Breast epithelium (tissue), 4 donors: ENCODE measurements around the gene DUS2. TPM values are rescaled to one million over a fixed set of nuclear protein-coding genes. Genes with fewer than 3 reads are reported as not detected.

Experiments
- DNase-seq, 2 donors: peaks; one replicate each; pipeline ENCODE4 v3.0.0-alpha.2; 2019; ENCODE audit warnings: low spot score in 2 of 2
- H3K27ac ChIP-seq, 2 donors: fragments of 200-600 bp; sonication (generic) in 1 of 2; one replicate each; pipeline ENCODE4 v1.5.1; 2016 to 2019; ENCODE audit warnings: mild to moderate bottlenecking in 1 of 2
- H3K27me3 ChIP-seq, 2 donors: fragments of 200-600 bp; sonication (generic) in 1 of 2; one replicate each; pipeline versions ENCODE4 v1.5.1 to v1.6.0; 2017 to 2019; ENCODE audit warnings: control low read depth in 1 of 2, mild to moderate bottlenecking in 1 of 2
- H3K36me3 ChIP-seq: fragments of 200-600 bp; one replicate; pipeline ENCODE4 v1.5.1; 2019
- H3K4me1 ChIP-seq, 2 donors: fragments of 200-600 bp; sonication (generic); one replicate each; pipeline ENCODE4 v1.5.1; 2016 to 2019; ENCODE audit warnings: control low read depth in 1 of 2
- H3K4me3 ChIP-seq, 3 donors: fragments of 200-600 bp; sonication (generic); 1 replicate in 2 of 3; 2 replicates in 1 of 3; pipeline ENCODE4 v1.5.1; 2016 to 2019; ENCODE audit warnings: mild to moderate bottlenecking in 3 of 3, moderate library complexity in 2 of 3
- H3K9me3 ChIP-seq, 2 donors: fragments of 200-600 bp; sonication (generic) in 1 of 2; one replicate each; pipeline ENCODE4 v1.5.1; 2016 to 2019; ENCODE audit warnings: control low read depth in 1 of 2
- POLR2A ChIP-seq: fragments of 450-650 bp; IDR thresholded peaks from one replicate; pipeline ENCODE4 v1.6.1; 2016; ENCODE audit warnings: antibody characterized with exemption, mild to moderate bottlenecking, moderate library complexity
- POLR2AphosphoS5 ChIP-seq, 3 donors: sonication (generic); formaldehyde crosslinking; IDR thresholded peaks; one replicate each; pipeline ENCODE4 v1.6.1; 2017; ENCODE audit warnings: antibody characterized with exemption in 3 of 3
- intact Hi-C: fragments of 100-400 bp; cut with DNase I; formaldehyde crosslinking; loops from one replicate; pipeline ENCODE4 v1.15.1; 2023; ENCODE audit warnings: low total_unique reads
- total RNA-seq, 3 donors: library from RNA; depleted of rRNA; stranded (reverse); fragments of >200 nt; gene quantifications; one replicate each; pipeline ENCODE4 v1.1.0, GENCODE V29; 2016
- TF ChIP-seq, protein P1 (sequence below), 3 donors: fragments of 450-650 bp; IDR thresholded peaks; one replicate each; pipeline ENCODE4 v1.5.1; 2016 to 2017; ENCODE audit warnings: antibody characterized with exemption in 3 of 3, mild to moderate bottlenecking in 3 of 3, moderate library complexity in 3 of 3

DUS2 gene
- total RNA-seq, 3 donors from 2014 or later, result 6.9 to 10.5 (median 7.7) TPM

DNA sequence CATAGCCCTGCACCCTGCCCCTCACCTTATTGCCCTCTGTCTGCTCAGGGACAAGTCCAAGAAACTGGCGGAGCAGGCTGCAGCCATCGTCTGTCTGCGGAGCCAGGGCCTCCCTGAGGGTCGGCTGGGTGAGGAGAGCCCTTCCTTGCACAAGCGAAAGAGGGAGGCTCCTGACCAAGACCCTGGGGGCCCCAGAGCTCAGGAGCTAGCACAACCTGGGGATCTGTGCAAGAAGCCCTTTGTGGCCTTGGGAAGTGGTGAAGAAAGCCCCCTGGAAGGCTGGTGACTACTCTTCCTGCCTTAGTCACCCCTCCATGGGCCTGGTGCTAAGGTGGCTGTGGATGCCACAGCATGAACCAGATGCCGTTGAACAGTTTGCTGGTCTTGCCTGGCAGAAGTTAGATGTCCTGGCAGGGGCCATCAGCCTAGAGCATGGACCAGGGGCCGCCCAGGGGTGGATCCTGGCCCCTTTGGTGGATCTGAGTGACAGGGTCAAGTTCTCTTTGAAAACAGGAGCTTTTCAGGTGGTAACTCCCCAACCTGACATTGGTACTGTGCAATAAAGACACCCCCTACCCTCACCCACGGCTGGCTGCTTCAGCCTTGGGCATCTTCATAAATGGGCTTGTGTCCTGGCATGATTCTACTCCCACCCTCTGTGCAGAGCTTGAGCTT lies 55.8 kb downstream of the DUS2 start:
- Histone ChIP-seq H3K27ac (peak overlapping the region; percentile 56 to 99), H3K4me3 (no peak overlapping the region), H3K36me3 (no peaks in the 10 kb centered on the region), H3K4me1 (peaks cover under 1 to 4% of the 10 kb centered on the region in 2 donors), H3K9me3 (no peaks in the 10 kb centered on the region), H3K27me3 (no peaks in the 10 kb centered on the region)
- DNase-seq, result no peak
- intact Hi-C loops, result no loop called here
- TF ChIP-seq, protein P1, sequence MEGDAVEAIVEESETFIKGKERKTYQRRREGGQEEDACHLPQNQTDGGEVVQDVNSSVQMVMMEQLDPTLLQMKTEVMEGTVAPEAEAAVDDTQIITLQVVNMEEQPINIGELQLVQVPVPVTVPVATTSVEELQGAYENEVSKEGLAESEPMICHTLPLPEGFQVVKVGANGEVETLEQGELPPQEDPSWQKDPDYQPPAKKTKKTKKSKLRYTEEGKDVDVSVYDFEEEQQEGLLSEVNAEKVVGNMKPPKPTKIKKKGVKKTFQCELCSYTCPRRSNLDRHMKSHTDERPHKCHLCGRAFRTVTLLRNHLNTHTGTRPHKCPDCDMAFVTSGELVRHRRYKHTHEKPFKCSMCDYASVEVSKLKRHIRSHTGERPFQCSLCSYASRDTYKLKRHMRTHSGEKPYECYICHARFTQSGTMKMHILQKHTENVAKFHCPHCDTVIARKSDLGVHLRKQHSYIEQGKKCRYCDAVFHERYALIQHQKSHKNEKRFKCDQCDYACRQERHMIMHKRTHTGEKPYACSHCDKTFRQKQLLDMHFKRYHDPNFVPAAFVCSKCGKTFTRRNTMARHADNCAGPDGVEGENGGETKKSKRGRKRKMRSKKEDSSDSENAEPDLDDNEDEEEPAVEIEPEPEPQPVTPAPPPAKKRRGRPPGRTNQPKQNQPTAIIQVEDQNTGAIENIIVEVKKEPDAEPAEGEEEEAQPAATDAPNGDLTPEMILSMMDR (IDR thresholded peaks at IDR 0.05), result no peak
- no peak for TF ChIP-seq POLR2A
- no peak for TF ChIP-seq POLR2AphosphoS5 (IDR thresholded peaks at IDR 0.05)

DNA sequence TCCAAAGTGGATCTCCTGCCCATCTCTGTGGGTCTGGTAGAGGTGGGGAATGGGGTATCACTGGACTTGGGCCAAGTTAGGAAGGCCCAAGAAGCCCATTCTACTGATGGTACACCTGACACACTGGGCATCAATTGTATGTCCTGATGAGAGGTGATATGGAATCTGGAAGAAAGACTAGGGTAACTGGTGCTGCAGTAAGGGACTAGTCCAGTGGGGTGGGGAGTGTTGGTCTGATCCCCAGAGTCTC lies 56.2 kb downstream of the DUS2 start:
- H3K27me3 ChIP-seq, result no peaks in the 10 kb centered on the region
- H3K4me3 ChIP-seq, result no peak overlapping the region
- H3K9me3 ChIP-seq, result no peaks in the 10 kb centered on the region
- TF ChIP-seq POLR2AphosphoS5 (IDR thresholded peaks at IDR 0.05) (no peak), POLR2A (no peak)
- TF ChIP-seq, protein P1 (IDR thresholded peaks at IDR 0.05), result no peak
- intact Hi-C loops, result no loop called here
- DNase-seq, result no peak
- peaks cover 4 to 5% of the 10 kb centered on the region in 2 donors for H3K4me1 ChIP-seq
- H3K27ac ChIP-seq, result peak overlapping the region; percentile 56 to 99
- H3K36me3 ChIP-seq, result no peaks in the 10 kb centered on the region

DNA sequence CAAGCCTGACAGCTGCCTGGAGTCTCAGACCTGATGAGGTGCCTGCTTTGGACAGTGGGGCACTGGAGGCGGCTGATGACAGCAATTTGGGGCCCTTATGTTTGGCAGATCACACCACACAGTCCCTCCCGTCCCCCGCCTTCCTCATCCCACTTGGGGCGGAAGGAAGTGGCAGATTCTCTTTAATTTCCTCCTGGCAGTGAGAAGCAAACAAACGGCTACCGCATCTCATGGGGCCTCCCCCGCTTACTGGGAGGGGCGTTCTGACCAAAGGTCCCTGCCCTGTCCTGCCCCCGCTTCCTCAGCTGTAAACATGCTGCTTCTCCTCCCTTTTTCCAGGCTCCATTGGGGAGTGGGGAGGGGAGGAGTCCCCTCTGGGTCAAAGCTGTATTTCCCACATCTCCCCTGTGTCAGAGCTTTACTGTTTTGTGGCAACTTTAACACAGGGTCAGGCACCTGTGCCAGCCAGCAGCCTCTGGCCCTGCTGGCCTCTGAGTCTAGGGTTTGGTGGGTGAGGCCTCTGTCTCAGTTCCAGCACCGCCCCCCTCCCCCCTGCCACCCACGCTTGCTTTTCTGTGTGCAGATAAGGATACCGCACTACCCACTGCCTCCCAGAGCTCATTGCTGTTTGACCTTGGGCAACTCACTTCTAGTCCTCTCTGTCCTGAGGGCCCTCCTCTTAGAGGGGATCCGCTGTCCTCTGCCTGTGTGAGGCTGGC lies 56.7 kb downstream of the DUS2 start:
- peak in 1 of 3 donors; percentile 28 for TF ChIP-seq POLR2AphosphoS5 (IDR thresholded peaks at IDR 0.05)
- TF ChIP-seq, protein P1 (IDR thresholded peaks at IDR 0.05), result no peak
- no peak for TF ChIP-seq POLR2A
- DNase-seq, result peak in 1 of 2 donors; percentile 50
- intact Hi-C loops, result loop anchor here (10.0 kb wide), 1 partner anchor 155 kb away; the partner anchor contains the start of gene ESRP2
- Histone ChIP-seq H3K27me3 (no peaks in the 10 kb centered on the region), H3K27ac (peak overlapping the region; percentile 56 to 99), H3K9me3 (no peaks in the 10 kb centered on the region), H3K4me3 (no peak overlapping the region), H3K4me1 (peaks cover 4 to 6% of the 10 kb centered on the region in 2 donors), H3K36me3 (no peaks in the 10 kb centered on the region)

DNA sequence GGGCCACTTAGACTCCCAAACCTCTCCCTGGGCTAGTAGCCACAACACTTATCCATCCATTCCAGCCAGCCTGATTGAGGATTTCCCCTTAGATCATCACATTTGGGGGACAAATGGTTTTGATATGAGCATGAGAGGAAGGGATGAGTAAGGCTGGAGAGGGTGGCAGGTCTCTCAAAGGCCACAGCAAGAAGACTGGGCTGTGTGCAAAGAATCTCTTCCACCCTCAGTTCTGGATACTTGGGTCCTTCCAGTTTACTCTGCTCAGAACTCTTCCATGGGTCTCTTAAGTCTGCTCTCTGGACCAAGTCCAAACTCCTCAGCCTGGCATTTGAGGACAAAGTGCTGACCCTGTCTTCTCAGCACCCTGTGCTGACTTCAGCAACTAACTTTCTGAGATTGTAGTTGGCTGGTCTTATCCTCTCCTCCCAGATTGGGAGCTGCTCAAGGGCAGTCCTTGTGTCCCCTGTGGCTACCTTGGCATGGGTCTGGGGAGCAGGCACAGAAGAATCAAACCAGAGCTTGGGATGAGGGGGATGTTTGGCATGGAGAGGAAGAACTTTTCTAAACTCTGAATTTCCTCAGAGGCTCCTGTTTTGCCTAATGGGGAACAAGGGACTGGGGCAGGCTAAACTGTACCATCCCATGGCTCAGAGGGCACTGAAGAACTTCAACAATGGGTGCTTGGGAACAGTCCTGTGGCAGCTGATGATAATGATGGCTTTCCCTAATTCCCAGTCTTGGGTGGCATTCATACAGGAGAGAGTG lies 59.0 kb downstream of the DUS2 start:
- Histone ChIP-seq H3K36me3 (no peaks in the 10 kb centered on the region), H3K4me3 (no peak overlapping the region), H3K4me1 (peaks cover 4 to 6% of the 10 kb centered on the region in 2 donors), H3K27me3 (no peaks in the 10 kb centered on the region), H3K27ac (peak overlapping the region; percentile 94 to 99), H3K9me3 (no peaks in the 10 kb centered on the region)
- no peak for DNase-seq
- intact Hi-C loops, result loop anchor here (10.0 kb wide), 1 partner anchor 153 kb away; the partner anchor contains the start of gene ESRP2
- no peak for TF ChIP-seq POLR2A
- TF ChIP-seq, protein P1 (IDR thresholded peaks at IDR 0.05), result no peak
- no peak for TF ChIP-seq POLR2AphosphoS5 (IDR thresholded peaks at IDR 0.05)
